GM19468 (cell line): ENCODE data around the gene CLK4.

Experiments used
- ATAC-seq: cut with Tn5 transposase; IDR thresholded peaks from one replicate; pipeline ENCODE4 v1.9.1; 2021; ENCODE audit warnings: mild to moderate bottlenecking, moderate library complexity, moderate number of reproducible peaks; ENCODE audit not compliant: unreplicated experiment; ENCODE audit errors: extremely low read depth

The CLK4 gene

DNA sequence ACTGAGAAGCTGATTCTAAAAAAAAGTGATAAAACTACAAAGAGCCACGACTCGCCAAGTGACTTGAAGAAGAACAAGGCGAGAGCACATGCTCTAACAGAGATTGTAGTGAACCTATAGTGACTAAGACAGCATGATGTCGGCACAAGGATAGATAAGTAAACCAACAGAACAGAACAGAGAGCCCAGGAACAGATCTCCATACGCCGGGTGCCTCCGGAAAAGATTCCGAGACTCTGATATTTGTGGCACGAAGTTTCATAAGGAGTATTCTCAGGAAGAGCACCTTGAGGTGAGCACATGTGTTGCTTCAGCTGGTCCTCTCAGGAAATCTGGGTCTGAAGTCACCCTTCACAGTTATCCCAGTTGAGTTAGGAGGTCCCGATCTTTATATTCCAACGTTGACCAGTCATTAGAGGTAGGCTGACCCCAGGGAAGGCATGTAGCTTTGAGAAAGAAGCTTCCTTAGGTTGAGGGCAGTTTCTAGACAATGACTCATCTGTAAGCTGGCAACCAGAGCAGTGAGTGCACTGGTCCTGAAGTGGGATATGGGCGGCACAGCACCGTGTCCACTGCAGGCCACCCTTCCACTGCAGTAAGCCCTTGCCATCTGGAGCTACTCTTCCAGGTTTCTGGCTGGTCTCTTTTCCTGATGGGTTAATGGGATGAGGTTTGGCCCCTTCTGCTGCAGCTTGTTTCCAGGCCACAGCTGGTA is 13.6 kb upstream of the CLK4 start:
- ATAC-seq: no peak

DNA sequence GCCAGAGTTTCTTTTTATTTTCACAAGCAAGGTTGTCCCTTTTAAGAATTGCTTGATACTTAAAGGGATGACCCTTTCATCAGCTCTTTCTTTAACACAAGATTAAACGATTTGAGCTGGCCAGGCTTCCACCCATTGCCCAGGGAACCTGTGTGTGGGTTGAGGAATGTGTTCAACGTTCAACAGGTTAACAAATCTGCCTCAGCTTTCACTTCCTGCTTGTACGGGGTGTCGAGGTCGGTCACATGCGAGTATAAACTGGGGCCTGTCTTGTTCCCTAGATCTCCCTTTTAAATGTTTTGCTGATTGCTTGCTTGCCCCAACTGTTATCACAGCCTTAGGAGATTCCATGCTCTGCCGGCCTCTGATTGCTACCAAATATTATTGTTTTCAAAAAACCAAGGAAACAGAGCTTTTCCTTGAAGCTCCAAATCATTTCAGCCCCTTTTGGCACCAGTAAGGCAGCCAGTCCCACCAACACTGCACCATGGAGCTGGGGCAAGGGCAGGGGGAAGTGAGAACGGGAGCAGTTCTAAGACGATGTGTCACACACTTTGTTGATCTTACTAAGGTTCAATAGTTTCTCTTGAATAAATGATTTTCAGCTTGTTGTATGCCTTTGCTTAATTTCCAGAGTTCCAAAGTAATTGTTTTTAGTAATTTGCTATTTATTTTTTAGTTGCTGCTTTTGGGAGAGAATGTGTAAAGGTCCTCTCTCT is 10.7 kb upstream of the CLK4 start:
- ATAC-seq: no peak

DNA sequence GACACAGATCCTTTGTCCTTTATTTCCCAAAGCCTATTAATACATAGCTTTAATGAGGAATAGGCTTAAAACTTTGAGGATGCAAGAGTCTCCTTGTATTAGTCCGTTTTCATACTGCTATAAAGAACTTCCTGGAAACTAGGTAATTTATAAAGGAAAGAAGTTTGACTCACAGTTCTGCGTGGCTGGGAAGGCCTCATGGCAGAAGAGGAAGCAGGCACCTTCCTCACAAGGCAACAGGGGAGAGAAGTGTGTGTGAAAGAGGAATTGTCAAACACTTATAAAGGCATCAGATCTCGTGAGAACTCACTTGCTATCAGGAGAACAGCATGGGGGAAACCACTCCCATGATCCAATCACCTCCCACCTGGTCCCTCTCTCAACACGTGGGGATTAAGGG is 5.4 kb upstream of the CLK4 start:
- no peak for ATAC-seq

DNA sequence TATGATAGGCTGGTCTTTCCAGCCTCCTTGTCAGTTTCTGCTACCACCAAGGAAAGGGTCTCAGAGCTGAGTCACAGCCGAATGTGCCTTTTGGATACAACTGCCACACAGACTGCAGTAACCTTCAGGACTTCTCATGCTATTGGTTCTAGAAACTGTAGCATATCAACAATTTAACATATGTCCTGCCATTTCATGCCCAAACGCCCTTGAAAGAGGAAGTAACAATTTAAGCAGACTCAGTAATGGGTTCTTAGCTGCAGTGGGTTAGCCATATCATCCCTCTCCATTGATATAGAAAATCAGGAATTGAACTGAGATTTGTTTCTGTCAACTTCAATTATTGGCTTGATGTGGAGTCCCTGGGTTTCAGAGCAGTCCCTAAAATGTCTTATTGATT is 4.1 kb upstream of the CLK4 start:
- no peak for ATAC-seq

DNA sequence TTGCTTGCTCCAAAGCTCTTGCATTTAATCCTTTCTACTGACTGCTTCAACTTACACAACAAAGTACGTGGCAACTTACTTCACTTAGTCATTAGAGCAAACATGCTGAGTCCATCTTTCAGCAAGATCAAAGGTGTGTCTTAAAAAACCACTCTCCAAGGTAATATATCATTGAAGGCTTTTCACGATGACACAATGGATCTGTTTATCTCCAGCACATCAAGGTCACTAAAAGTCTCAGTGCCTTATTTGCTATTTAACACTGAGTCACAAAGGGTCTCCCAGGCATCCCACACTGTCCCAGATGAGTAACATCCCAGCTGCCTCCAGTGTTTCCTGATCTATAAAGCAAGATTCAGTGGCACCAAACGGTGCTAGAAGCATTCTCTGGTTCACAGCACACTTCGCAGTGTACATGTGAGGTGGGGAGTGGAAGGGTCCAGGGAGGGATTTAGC is 3.7 kb upstream of the CLK4 start:
- no peak for ATAC-seq

DNA sequence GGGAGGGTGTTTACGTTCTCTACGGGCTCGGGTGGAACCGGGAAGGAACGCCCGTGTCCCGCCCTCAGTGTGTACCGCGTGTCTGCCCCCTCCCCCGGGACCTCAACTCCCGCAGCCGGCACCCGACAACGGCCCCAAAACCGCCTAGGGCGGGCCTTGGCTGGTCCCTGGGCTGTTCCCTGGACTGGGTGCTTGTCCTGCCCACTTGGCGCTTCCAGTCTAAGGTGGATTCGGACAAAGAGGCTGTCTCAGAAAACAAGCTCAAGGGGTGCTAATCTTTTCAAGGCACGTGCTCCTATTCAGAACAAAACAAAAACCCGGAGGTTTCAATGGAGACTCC is 379 bp upstream of the CLK4 start:
- no peak for ATAC-seq

DNA sequence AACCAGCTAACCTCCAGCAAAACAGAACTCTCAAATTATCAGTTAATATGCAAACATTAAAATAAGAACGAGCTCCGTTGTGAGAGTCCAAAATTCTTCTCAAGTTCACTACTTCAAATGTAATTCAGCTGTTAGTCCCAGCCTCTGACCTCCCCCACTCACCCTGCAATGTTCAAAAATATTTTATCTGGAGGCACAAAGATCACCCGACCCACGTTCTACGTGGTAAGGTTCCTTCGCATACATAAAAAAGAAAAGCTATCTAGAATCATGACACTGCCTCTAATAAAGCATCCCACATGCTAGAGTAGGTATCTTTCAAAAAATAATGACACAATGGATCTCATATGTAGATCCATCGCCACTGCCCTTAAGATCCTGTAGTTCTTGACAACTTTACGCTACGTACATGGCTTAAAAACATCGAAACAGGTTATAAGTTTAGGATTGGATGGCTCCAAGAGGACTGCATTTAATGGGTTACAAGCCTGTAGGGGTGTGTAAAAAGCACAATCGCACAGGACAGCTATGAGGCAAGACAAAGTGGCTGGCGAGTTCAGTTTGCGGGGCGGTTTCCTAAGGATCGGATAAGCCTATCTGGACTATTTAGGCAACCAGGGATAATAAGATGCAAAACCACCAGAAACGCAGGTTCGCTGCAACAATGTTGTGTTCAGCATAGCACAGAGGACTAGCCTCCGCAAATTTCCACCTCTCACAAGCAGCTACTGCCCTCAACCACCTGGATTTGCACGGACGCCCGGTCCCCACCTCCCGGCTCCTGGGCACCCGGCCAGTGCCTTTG is 969 bp downstream of the CLK4 start:
- ATAC-seq: peak; percentile 4

DNA sequence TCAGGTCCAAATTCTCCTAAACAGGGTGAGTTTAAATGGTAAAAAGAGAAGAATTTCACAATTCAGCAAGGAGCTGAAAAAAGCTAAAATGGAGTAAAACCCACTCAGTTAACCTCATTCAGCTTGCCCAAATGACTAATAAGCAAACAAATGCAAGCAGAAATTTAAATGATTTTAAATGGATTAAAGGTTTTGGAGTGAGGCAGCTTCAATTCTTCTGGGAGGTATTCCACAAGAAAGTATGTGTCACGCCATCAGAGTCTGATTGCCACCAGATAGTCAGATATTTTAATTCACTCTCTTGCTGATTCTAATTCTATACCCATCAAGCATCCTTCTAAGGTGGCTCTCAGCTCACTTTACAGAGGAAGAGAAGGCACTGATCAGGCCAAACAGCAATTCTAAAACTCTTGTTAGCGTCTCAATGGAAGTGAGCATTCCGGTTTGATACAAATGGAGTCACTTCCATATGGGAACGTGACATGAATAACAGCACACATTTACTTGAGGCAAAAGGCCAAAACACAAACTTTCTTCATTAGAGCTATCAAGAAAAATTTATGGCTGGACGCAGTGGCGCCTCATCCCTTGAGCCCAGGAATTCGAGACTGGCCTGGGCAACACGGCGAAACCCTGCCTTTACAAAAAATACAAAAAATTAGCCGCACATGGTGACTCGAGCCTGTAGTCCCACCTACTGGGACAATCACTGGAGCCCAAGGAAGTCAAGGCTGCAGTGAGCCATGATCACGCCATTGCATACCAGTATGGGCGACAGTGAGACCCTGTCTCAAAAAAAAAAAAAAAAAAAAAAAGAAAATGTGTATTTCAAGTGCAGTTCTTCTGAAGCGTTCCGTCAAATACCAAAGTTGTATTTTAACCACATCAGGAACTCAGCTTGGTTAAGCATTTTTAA is 2.0 kb downstream of the CLK4 start:
- ATAC-seq: no peak

DNA sequence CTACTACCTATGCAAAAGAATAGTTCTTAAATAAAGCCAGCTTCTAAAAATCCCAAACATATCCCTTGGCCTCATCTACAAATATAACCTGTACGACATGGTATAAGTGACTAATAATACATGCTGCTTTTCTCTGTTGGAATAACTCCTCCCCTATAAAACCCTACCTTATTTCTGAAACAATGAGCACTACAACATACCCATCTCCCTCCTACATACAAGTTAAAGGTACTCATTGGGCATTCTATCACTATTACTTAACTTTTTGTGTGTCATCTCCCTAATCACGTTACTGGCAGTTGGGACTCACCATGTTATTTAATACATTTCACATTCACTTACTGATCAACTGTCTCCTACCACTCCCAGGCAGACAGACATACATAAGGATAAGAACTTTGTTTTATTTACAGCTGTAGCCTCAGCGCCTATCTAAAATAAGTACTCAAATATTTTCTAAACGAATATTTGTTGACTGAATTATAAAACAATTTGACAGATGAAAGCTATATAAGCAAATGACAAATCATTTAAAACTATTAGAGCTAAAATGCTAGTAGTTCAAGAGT is 4.1 kb downstream of the CLK4 start:
- no peak for ATAC-seq

DNA sequence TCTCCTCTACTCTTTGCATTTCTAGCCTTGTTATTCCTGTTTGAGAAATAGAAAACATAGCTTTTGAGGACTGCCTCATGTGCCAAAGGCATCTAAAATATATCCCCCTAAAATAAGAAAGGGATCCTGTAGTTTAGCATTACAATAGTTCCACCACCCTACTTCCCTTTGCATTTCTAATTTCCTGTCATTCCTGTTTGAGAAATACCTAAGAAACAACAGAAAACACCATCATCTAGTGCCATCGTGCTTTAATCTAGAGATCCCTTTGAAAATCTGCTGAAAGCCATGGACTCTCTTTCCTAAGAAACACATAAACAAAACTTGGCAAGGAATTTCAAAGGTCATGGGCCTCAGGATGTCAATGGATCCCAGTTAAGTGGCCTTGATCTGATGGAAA is 7.5 kb downstream of the CLK4 start:
- no peak for ATAC-seq

DNA sequence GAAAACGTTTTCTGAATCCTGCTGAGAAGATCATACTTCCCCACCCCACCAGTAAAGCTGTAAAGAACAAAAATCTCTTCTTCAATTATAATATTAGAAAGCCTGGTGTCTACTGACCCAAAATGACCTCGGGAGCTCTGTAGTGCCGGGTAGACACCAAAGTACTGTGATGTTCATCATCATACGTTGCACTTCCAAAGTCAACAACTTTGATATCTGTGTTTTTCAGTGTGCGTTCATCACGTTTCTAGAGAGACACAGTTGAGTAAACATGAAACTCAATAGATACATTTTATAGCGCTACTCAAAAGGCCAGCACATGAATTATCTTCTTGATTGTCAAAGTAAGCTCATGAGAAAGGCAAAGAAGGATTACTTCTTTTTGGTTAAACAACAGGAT is 14.6 kb downstream of the CLK4 start:
- no peak for ATAC-seq

DNA sequence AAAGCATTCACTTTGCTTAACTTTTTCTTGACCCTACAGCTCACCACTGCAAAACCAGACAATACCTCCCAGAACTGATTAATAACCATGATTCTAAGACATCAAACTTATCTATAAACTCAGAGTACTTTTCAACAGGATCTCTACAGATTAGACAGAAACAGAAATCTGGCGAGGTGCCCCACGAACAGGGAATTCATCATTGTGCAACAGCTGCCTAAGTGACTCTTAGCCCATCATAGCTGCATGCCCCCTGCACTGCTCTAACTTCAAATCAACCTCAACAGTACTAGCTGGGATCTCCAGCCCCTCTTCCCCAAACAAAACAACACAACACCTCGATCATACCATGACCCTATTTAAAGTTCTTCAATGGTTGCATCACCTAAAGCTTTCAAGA is 20.6 kb downstream of the CLK4 start:
- ATAC-seq: no peak

DNA sequence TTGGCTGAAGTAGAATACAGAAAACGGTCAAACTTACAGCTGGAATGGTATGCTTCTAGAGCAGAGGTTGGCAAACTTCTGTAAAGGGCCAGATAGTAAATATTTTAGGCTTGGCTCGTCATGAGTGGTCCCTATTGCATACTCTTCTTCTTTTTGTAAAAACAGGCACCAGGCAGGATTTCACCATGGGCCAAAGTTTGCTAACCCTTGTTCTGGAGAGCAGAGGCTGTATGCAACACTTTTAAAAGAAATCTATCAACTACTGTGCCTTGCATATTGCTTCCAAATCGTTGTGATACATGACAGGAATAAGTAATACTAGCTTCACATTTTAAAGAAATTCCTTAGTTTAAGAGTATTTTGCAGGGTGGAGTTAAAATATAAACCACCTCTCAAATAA is 21.1 kb downstream of the CLK4 start:
- no peak for ATAC-seq

DNA sequence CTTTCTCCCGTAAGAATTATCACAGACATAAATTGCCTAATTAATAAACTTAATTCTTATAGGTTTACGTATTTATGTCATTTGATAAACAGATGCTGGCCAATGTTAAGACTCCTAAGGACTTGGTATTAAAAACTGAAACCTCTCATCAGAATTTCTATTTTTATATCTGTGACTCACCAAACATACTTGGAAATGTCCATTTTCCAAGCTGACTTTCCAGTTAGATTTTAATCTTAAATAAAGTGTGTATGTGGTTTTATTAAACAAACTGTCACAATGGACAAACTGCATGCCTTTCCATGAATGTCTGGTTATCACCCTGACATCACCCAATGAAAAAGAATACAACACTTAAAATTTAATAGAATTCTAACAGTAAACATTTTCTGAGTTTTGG is 24.1 kb downstream of the CLK4 start:
- no peak for ATAC-seq

DNA sequence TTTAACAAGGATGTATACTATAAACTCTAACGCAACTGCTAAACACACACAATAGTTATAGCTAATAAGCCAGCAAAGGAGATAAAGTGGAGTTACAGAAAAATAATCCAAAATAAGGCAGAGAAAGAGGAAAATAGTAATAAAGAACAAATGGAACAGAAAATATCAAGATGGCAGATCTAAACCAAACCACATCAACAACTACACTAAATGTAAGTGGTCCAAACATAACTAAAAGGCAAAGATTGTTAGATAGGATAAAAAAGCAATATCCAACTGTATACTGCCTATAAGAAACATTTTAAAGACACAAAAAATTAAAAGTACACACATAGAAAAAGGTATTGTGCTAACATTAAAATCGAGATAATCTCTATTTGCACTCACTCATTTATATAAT is 31.1 kb downstream of the CLK4 start:
- no peak for ATAC-seq

DNA sequence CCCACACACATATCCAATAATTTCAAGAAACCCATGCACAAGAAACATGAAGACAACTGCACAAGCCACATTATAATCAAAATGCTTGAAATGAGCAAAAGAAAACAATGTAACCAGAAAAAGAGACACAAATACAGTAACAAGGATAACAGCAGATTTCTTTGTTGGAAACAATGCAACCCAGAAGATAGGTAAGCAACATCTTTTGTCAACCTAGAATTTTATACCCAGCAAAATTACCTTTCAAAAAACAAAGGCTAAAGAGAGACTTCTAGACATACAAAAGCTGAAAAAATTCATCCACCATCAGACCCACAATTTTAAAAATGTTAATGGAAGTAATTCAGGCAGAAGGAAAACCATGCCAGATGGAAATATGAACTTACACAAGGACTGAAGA is 31.7 kb downstream of the CLK4 start:
- ATAC-seq: no peak

DNA sequence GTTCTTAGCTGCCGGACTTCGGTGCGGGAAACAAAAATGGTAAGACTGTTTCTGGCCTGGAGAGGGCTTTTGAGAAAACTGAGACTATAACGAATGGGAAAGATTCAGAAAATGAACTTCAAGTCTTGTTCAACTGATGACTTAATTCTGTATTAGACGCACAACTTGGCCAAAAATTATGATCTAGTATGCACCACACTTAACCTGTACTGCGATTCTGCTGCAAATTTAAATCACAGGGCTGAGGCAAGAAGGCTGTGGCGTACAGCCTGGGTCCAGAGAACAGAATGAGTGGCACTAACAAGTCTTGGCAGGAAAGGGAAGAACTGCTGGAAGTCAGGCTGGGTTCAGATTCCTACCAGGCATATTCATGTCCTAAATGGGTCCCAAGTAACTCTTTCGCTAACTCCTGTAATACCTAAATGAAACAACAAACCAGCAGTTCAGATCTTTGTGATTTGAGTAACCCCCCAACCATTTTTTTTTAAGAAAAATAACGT is 35.9 kb downstream of the CLK4 start:
- ATAC-seq: no peak

DNA sequence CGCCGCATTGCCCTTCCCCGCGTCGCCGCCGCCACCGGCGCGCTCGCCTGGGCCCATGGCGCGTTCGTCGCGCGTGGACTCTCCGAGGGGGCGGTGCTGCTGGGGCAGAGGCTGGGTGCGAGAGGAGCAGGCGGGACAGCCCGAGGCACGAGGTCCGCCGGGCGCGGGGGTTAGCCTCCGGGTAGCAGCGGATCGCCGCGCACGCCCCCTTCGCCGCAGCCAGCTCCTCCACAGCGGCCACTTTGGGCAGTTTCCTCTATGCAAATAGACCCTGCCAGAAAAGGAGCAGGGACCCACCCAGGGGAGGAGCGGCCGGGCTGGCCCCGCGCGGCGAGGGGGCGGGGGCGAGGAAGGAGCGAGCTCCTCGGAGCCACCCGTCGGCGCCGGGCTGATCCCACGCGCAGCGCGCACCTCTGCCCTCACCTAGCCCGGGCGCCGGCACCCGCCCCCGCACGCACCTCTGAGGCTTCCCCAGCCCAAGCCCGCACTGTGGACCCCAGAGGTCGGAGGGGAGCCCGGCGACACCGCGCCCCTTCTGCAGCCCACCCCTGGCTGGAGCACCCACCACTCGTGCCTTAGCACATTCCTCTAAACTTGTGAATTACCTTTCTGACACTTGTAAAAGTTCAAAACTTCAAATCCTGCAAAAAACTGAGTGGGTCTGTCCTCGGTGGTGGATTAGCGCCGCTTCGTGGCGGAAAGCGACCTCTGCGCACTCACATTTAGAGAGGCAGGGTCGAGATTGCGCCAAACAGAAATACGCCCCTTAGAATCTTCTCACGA is 36.5 kb downstream of the CLK4 start, which contains the start of gene COL23A1:
Gene COL23A1 (minus strand): TSS at position 253 of the 783 bp plus-strand sequence.
- no peak for ATAC-seq
